ENCODE results near the gene CTNNA2.
"Not testable (repeated sequence)": the region's sequence is repeated elsewhere in the genome, so short reads cannot be mapped to it uniquely, and the experiment has no call there.

The CTNNA2 gene

GRCh38 chr2:80141007-80141726, 628.3 kb downstream of the CTNNA2 start:
- DNase-seq (ENCODE audit: low read depth), result no peak
- TF ChIP-seq CTCF (conservative IDR thresholded peaks at IDR 0.05; ENCODE audit: control insufficient read depth, insufficient read depth, low read depth, low read length), result no peak
- H3K4me3 ChIP-seq (ENCODE audit: control insufficient read depth, low read depth, low read length), result no peak overlapping the region

- H3K4me3 ChIP-seq (ENCODE audit: control insufficient read depth, low read depth, low read length), result no peak overlapping the region
- no peak for TF ChIP-seq CTCF (conservative IDR thresholded peaks at IDR 0.05; ENCODE audit: control insufficient read depth, insufficient read depth, low read depth, low read length)
- DNase-seq (ENCODE audit: low read depth), result no peak
These were observed 632.6 kb downstream of the CTNNA2 start for GRCh38 chr2:80145499-80145898.

- H3K4me3 ChIP-seq (ENCODE audit: control insufficient read depth, low read depth, low read length); DNase-seq (ENCODE audit: low read depth): not testable (repeated sequence)
These were observed 633.9 kb downstream of the CTNNA2 start for GRCh38 chr2:80146757-80147156.

- TF ChIP-seq CTCF (conservative IDR thresholded peaks at IDR 0.05; ENCODE audit: control insufficient read depth, insufficient read depth, low read depth, low read length), result no peak
- no peak for DNase-seq (ENCODE audit: low read depth)
- no peak overlapping the region for H3K4me3 ChIP-seq (ENCODE audit: control insufficient read depth, low read depth, low read length)
These were observed 634.8 kb downstream of the CTNNA2 start for GRCh38 chr2:80147690-80148089.

GRCh38 chr2:80148906-80149305, 636.1 kb downstream of the CTNNA2 start:
- no peak for DNase-seq (ENCODE audit: low read depth)
- no peak overlapping the region for H3K4me3 ChIP-seq (ENCODE audit: control insufficient read depth, low read depth, low read length)
- no peak for TF ChIP-seq CTCF (conservative IDR thresholded peaks at IDR 0.05; ENCODE audit: control insufficient read depth, insufficient read depth, low read depth, low read length)

GRCh38 chr2:80149991-80150390, 637.1 kb downstream of the CTNNA2 start:
- no peak for DNase-seq (ENCODE audit: low read depth)
- no peak overlapping the region for H3K4me3 ChIP-seq (ENCODE audit: control insufficient read depth, low read depth, low read length)
- no peak for TF ChIP-seq CTCF (conservative IDR thresholded peaks at IDR 0.05; ENCODE audit: control insufficient read depth, insufficient read depth, low read depth, low read length)

- no peak for TF ChIP-seq CTCF (conservative IDR thresholded peaks at IDR 0.05; ENCODE audit: control insufficient read depth, insufficient read depth, low read depth, low read length)
- H3K4me3 ChIP-seq (ENCODE audit: control insufficient read depth, low read depth, low read length), result no peak overlapping the region
- no peak for DNase-seq (ENCODE audit: low read depth)
These were observed 638.4 kb downstream of the CTNNA2 start for GRCh38 chr2:80151248-80151647.

All from fibroblast of mammary gland (primary cell).